ENCODE data around the gene ZNF574.

- TF ChIP-seq POLR2AphosphoS5 (IDR thresholded peaks at IDR 0.05; ENCODE audit: low read depth, low read length) (no peak), SIN3A (IDR thresholded peaks at IDR 0.05; ENCODE audit: borderline replicate concordance, insufficient read depth, low read length) (no peak), TAF1 (IDR thresholded peaks at IDR 0.05; ENCODE audit: borderline replicate concordance, insufficient read depth, low read length) (no peak), FOXP2 (optimal IDR thresholded peaks at IDR 0.05; ENCODE audit: borderline replicate concordance, extremely low read depth, extremely low read length, insufficient read depth) (no peak)
- TF ChIP-seq, protein P1, sequence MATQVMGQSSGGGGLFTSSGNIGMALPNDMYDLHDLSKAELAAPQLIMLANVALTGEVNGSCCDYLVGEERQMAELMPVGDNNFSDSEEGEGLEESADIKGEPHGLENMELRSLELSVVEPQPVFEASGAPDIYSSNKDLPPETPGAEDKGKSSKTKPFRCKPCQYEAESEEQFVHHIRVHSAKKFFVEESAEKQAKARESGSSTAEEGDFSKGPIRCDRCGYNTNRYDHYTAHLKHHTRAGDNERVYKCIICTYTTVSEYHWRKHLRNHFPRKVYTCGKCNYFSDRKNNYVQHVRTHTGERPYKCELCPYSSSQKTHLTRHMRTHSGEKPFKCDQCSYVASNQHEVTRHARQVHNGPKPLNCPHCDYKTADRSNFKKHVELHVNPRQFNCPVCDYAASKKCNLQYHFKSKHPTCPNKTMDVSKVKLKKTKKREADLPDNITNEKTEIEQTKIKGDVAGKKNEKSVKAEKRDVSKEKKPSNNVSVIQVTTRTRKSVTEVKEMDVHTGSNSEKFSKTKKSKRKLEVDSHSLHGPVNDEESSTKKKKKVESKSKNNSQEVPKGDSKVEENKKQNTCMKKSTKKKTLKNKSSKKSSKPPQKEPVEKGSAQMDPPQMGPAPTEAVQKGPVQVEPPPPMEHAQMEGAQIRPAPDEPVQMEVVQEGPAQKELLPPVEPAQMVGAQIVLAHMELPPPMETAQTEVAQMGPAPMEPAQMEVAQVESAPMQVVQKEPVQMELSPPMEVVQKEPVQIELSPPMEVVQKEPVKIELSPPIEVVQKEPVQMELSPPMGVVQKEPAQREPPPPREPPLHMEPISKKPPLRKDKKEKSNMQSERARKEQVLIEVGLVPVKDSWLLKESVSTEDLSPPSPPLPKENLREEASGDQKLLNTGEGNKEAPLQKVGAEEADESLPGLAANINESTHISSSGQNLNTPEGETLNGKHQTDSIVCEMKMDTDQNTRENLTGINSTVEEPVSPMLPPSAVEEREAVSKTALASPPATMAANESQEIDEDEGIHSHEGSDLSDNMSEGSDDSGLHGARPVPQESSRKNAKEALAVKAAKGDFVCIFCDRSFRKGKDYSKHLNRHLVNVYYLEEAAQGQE (IDR thresholded peaks at IDR 0.05; ENCODE audit: insufficient read depth in 1 of 2, low read depth in 2 of 2, low read length in 2 of 2) = no peak
Measured at GRCh38 chr19:42093926-42094325, 18.0 kb downstream of the ZNF574 start.
